Gastroesophageal sphincter (tissue), 3 donors: Measurements from ENCODE around the gene ZSCAN26.

ENCODE experiments used
- POLR2A ChIP-seq, 2 donors: fragments of 450-650 bp; IDR thresholded peaks; one replicate each; pipeline ENCODE4 v1.6.1; 2017; ENCODE audit warnings: antibody characterized with exemption in 2 of 2, mild to moderate bottlenecking in 2 of 2, moderate library complexity in 1 of 2
- TF ChIP-seq, protein P1 (sequence below), 4 experiments: fragments of 200-600 bp in 2 of 4; fragments of 450-650 bp in 2 of 4; sonication (generic) in 1 of 4; IDR thresholded peaks; one replicate each; pipeline ENCODE4 v1.5.1; 2017 to 2019; ENCODE audit warnings: antibody characterized with exemption in 4 of 4, mild to moderate bottlenecking in 2 of 4, moderate library complexity in 2 of 4

DNA sequence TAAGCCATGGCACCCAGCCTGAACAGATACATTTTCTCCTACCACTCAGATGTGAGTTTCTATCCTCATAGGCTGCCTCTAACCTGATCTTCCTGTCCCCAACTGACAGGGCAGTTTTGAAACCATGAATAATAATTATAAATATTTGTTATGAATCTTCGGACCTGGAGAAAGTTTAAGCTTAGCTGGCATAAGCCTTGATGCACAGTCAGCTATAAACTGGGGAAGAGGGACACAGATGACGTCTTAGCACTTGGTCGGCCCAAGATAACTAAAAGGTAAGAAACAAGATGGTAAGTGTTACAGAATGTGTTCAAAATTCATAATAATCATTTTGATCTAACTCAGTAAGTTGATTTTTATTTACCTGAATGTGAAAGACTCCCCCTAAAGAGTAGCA, 23.0 kb upstream of the ZSCAN26 start:
- TF ChIP-seq POLR2A (IDR thresholded peaks at IDR 0.05), result no peak
- TF ChIP-seq, protein P1, sequence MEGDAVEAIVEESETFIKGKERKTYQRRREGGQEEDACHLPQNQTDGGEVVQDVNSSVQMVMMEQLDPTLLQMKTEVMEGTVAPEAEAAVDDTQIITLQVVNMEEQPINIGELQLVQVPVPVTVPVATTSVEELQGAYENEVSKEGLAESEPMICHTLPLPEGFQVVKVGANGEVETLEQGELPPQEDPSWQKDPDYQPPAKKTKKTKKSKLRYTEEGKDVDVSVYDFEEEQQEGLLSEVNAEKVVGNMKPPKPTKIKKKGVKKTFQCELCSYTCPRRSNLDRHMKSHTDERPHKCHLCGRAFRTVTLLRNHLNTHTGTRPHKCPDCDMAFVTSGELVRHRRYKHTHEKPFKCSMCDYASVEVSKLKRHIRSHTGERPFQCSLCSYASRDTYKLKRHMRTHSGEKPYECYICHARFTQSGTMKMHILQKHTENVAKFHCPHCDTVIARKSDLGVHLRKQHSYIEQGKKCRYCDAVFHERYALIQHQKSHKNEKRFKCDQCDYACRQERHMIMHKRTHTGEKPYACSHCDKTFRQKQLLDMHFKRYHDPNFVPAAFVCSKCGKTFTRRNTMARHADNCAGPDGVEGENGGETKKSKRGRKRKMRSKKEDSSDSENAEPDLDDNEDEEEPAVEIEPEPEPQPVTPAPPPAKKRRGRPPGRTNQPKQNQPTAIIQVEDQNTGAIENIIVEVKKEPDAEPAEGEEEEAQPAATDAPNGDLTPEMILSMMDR (IDR thresholded peaks at IDR 0.05), result no peak
